Progenitor cell of endocrine pancreas (in vitro differentiated cells): ENCODE results near the gene SIX3. TPM values are rescaled to one million over a fixed set of nuclear protein-coding genes. Genes with fewer than 3 reads are reported as not detected.
A peak's percentile ranks its signal among the peaks of the same experiment; 100 is the strongest.

Experiments used
- DNase-seq: peaks from one replicate; pipeline ENCODE4 v3.0.0; 2021; ENCODE audit warnings: low spot score; ENCODE audit not compliant: unreplicated experiment
- H3K27ac Mint-ChIP-seq: 2 replicates; pipeline ENCODE4 v1.8.0; 2021; ENCODE audit warnings: mild to moderate bottlenecking, moderate library complexity, mixed read lengths
- H3K27me3 Mint-ChIP-seq: 2 replicates; pipeline ENCODE4 v1.8.0; 2021; ENCODE audit warnings: mixed read lengths
- H3K36me3 Mint-ChIP-seq: 2 replicates; pipeline ENCODE4 v1.8.0; 2022; ENCODE audit warnings: mixed read lengths; ENCODE audit not compliant: insufficient read depth
- H3K4me1 Mint-ChIP-seq: 2 replicates; pipeline ENCODE4 v1.8.0; 2021; ENCODE audit warnings: low read depth, mixed read lengths
- H3K4me3 Mint-ChIP-seq: 2 replicates; pipeline ENCODE4 v1.8.0; 2021; ENCODE audit warnings: low read depth, mild to moderate bottlenecking, moderate library complexity, mixed read lengths
- H3K9me3 Mint-ChIP-seq: 2 replicates; pipeline ENCODE4 v1.8.0; 2021; ENCODE audit warnings: low read depth, mixed read lengths
- total RNA-seq: library from RNA; stranded (reverse); gene quantifications from 2 replicates; pipeline ENCODE4 v1.2.1, GENCODE V29; 2021
- TF ChIP-seq, protein P1 (sequence below): fragments of 200-600 bp; sonication (generic); IDR thresholded peaks from one replicate; pipeline ENCODE4 v1.5.0; 2021; ENCODE audit warnings: antibody characterized with exemption, mild to moderate bottlenecking; ENCODE audit not compliant: unreplicated experiment

Gene SIX3
- total RNA-seq, 1 donor from 2014 or later = not detected

DNA sequence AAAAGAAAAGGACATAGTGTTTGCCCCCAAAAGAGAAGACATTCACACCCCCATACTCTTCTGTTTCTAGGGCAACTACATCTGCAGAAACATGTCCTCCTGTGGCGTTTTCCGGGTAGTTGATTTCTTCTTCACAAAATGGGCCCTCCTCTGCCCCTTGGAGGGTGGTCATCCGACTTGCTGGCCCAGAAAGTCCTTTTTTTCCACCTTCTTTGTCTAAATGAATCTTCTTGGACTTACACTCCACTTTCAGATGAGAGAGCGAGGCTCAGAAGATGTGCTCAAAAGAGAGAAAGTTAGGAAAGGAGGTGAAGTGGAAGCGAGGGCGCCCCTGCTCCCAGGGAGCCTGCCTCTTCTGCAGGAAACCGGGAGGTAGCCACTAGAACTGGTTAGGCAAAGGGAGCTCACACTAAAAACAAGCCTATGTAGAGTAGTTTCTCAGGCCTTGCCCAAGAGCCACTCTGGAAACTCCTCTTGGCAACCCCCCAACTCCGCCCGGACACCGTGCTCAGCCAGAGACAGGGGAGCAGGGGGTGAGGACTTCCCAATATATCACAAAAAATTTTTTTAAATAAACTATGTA is 10.2 kb upstream of the SIX3 start:
- H3K27ac Mint-ChIP-seq = peak overlapping the region; percentile 13
- TF ChIP-seq, protein P1, sequence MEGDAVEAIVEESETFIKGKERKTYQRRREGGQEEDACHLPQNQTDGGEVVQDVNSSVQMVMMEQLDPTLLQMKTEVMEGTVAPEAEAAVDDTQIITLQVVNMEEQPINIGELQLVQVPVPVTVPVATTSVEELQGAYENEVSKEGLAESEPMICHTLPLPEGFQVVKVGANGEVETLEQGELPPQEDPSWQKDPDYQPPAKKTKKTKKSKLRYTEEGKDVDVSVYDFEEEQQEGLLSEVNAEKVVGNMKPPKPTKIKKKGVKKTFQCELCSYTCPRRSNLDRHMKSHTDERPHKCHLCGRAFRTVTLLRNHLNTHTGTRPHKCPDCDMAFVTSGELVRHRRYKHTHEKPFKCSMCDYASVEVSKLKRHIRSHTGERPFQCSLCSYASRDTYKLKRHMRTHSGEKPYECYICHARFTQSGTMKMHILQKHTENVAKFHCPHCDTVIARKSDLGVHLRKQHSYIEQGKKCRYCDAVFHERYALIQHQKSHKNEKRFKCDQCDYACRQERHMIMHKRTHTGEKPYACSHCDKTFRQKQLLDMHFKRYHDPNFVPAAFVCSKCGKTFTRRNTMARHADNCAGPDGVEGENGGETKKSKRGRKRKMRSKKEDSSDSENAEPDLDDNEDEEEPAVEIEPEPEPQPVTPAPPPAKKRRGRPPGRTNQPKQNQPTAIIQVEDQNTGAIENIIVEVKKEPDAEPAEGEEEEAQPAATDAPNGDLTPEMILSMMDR = no peak
- H3K9me3 Mint-ChIP-seq = no peaks in the 10 kb centered on the region
- no peak for DNase-seq
- no peak overlapping the region for H3K4me3 Mint-ChIP-seq
- H3K27me3 Mint-ChIP-seq = peaks cover 87% of the 10 kb centered on the region
- H3K36me3 Mint-ChIP-seq = no peaks in the 10 kb centered on the region
- peaks cover 4% of the 10 kb centered on the region for H3K4me1 Mint-ChIP-seq

DNA sequence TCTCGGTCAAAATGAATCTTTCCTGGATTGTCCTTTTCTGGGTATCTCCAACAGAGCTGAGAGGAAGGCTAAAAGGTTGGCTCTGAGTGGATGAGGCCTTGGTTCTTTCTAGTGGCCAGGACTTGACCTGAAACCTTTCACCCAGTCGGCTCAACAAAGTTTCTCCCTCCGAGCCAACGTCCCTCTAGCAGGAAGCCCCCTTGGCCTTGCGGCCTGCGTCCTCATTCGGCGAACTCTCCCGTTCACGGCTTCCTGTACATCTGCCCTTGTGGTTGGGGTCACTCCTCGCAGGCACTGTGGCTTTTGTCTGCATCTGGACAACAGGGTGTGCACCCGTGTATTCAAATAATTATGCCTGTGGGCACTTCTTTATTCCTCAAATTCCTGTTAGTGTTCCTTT is 9.4 kb upstream of the SIX3 start:
- H3K9me3 Mint-ChIP-seq = no peaks in the 10 kb centered on the region
- no peak for DNase-seq
- H3K27ac Mint-ChIP-seq = no peak overlapping the region
- H3K36me3 Mint-ChIP-seq = no peaks in the 10 kb centered on the region
- H3K27me3 Mint-ChIP-seq = peaks cover 88% of the 10 kb centered on the region
- H3K4me1 Mint-ChIP-seq = peaks cover 4% of the 10 kb centered on the region
- TF ChIP-seq, protein P1 = no peak
- no peak overlapping the region for H3K4me3 Mint-ChIP-seq

DNA sequence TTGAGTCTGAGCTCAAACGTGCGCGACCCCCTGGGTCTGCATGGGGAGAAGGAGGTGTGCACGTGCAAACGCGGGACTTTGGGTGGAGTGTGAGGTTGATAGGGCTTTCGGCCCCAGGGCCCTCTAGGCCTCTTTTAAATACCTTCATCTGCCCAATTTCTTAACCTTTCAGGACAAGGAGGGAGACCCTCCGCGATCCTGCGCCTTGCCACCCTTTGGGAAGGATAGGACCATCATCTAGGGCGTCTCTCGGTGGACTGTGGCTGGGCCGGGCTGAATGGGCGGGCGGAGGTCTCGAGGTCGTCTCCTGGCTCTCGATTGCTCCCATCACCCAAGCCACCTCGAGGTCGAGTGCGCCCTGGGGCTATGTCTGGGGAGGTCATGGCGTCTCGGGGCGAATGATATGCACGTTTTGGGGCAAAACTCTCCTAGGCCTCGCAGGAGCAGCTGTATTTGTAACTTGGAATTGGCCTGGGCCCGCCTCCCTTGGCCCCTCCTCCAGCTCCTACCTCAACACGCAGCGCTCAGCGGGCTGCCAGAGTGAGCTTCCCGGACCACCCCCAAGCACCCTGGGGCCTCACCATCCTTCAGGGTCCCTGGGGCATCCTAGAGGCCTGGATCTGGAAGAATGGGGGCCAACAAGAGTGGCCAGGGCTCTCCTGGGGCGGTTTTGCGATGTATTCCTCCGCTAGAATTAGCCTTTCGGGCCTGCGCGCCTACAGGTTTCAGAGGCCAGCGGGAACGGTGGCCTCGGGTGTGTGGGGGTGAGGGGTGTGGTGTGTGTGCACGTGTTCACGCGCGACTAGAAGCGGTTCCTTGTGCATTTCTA is 8.7 kb upstream of the SIX3 start:
- H3K27ac Mint-ChIP-seq = peak overlapping the region; percentile 89
- no peaks in the 10 kb centered on the region for H3K36me3 Mint-ChIP-seq
- H3K4me1 Mint-ChIP-seq = peaks cover 4% of the 10 kb centered on the region
- DNase-seq = no peak
- no peak overlapping the region for H3K4me3 Mint-ChIP-seq
- no peaks in the 10 kb centered on the region for H3K9me3 Mint-ChIP-seq
- H3K27me3 Mint-ChIP-seq = peaks cover 86% of the 10 kb centered on the region
- TF ChIP-seq, protein P1 = no peak

DNA sequence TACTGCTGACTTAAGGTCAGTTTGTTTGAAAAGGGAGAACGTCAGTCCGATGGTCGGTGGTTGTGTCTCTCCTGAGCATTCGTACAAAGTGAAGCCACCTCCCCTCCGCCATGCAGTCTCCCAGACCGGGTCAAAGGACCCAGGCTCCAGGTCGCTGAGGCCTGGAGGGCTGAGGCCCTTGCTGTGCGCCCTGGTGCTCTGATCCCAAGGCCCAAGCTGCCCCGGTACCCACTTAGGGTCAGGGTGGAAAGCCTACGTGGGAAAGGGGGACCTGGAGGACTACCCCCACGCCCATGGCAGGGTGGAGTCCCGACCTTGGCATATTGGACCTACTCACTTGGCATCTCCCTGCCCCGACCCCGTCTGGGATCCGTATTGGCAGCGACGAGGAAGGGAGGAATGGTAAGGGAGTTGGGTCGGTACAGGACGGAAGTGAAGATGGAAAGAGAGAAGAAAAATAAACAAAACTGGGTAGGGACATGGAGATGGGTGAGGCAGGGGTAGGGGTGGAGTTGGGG is 8.0 kb upstream of the SIX3 start:
- Mint-ChIP-seq H3K4me3 (no peak overlapping the region), H3K4me1 (peaks cover 5% of the 10 kb centered on the region), H3K27ac (peak overlapping the region; percentile 89), H3K36me3 (no peaks in the 10 kb centered on the region), H3K9me3 (no peaks in the 10 kb centered on the region), H3K27me3 (peaks cover 86% of the 10 kb centered on the region)
- no peak for DNase-seq
- TF ChIP-seq, protein P1 = no peak

DNA sequence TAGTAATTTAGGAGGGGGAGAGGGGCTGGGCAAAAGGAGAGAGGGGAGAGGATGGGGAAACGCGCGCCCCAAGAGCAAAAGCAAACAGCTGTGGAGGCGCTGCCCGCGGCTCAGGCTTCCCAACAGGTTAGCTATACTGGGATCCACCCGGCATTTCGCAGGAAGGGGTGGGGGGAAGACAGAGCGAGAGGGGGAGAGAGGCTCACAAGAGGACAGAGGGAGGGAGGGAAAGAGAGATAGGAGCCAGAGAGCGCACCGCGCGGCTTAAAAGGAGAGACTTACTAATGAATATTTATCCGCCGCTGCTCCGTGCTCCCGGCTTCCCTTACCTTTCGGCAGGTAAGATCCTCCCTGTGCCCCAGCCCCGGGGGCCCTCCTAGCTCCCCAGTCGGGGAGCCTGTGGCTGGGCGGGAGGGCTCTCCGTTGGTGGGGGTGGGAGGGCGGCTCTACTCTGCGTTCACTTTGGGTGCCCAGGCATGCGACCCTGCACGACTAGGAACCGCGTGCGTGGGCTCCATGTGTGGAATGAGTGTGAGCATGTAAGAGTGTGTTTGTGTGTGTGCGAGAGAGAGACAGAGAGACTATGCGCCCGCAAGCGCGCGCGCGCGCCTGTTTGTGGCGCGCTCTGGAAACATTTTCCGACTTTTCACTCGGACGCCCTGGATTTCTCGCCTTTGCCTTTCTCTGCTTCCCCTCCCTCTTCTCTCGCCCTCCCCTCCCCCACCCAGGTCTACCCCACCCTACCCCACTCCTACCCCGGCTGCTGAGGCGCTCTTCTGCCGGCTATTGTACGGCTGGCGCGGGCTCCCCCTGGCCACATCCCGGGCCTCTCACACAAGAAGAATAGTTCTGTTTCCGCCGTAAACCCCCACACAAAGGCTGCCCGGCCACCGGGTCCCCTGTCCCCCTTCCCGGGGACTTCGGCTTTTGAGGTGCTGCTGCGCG is 7.2 kb upstream of the SIX3 start:
- Mint-ChIP-seq H3K27me3 (peaks cover 87% of the 10 kb centered on the region), H3K4me1 (peaks cover 5% of the 10 kb centered on the region), H3K36me3 (no peaks in the 10 kb centered on the region), H3K27ac (no peak overlapping the region), H3K4me3 (no peak overlapping the region), H3K9me3 (no peaks in the 10 kb centered on the region)
- TF ChIP-seq, protein P1 = no peak
- no peak for DNase-seq
